Activated CD8-positive, alpha-beta memory T cell treated with anti-CD3 and anti-CD28 coated beads for 36 hours (primary cell): Measurements from ENCODE around the gene CARD6. TPM values are rescaled to one million over a fixed set of nuclear protein-coding genes. Genes with fewer than 3 reads are reported as not detected.

Experiments used
- CTCF ChIA-PET: fragments of 350-600 bp; sonication (Branson Sonifier 250); formaldehyde crosslinking; loops from one replicate; lab custom pipeline; 2021; ENCODE audit warnings: antibody characterized with exemption; lab: Charles Lee
- POLR2A ChIA-PET: fragments of 350-600 bp; sonication (Branson Sonifier 250); formaldehyde crosslinking; loops from one replicate; lab custom pipeline; 2021; ENCODE audit warnings: antibody characterized with exemption; lab: Charles Lee
- total RNA-seq, 2 experiments: library from RNA; stranded (reverse); gene quantifications; one replicate each; pipeline ENCODE4 v1.2.3, GENCODE V29; 2021

CARD6 gene
- total RNA-seq, 2 experiments from 2014 or later = 1.6 to 2.0 TPM

DNA sequence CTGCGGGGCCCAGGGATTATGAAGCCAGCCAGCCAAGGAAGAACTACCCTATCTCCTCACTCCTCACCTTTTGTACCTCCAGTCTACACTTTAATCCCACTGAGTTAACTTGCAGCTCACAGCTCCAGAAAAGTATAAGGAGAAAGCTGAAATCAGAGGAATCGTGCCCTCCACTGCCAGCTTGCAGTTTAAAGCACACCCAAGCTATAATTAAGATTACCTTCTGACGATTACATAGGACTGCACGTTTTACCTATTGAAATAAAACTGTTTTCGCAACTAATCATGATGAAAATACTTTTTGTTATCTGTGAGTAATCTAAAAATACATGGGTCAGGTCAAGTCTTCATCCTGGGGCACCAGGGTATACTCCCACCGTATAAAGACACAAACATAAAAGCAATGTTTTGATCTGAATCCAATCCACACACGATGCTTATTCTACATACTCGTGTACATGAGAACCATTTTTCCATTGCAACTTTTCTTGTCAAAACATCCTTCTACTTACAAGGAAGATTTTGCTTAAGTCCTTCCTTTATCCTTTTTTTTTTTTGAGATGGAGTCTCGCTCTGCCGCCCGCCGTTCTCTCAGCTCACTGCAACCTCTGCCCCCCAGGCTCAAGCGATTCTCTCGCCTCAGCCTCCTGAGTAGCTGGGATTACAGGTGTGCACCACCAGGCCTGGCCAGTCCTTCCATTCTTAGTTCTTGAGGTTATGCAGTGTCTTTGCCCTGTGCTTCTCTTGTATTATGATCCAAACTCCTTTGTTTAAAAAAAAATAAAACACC lies 13.8 kb upstream of the CARD6 start:
- ChIA-PET CTCF (no interaction called here), POLR2A (interaction anchor here (1.4 kb wide), 1 partner anchor 14 kb away, joined by 5 read pairs; no protein-coding TSS in a partner anchor)

DNA sequence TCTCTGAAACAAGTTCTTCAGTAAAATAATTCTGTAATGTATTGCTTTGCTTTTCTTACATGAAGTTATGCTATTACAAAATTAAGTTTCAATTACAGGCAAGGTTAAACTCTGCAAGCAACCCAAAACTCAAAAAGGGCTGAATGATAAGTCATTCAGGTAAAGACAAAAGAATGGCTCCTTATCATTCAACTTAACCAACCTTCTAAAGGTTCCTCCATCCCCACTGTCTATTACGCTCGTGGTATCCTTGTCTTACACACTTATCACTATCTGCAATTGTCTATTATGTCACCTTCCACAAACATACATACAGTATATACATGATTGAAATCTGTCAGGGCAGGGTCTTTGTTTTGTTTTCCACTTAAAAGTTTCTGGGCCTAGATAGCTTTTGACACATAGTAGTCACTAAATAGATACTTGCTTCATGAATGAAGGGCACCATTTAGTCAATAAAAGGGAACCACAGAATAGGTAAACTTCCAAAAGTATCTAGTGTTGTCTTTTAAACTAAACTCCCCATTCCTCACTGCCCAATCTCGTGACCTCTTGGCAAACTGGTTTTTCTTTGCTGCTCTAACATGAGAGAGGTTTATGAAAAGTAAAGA lies 13.0 kb upstream of the CARD6 start:
- ChIA-PET POLR2A (no interaction called here), CTCF (no interaction called here)

GRCh38 chr5:40828690-40829661 lies 12.2 kb upstream of the CARD6 start:
- ChIA-PET POLR2A (interaction anchor here (0.9 to 1.0 kb wide), 3 partner anchors 9 to 15 kb away, joined by 3 to 10 read pairs (median 4); no protein-coding TSS in a partner anchor), CTCF (no interaction called here)

DNA sequence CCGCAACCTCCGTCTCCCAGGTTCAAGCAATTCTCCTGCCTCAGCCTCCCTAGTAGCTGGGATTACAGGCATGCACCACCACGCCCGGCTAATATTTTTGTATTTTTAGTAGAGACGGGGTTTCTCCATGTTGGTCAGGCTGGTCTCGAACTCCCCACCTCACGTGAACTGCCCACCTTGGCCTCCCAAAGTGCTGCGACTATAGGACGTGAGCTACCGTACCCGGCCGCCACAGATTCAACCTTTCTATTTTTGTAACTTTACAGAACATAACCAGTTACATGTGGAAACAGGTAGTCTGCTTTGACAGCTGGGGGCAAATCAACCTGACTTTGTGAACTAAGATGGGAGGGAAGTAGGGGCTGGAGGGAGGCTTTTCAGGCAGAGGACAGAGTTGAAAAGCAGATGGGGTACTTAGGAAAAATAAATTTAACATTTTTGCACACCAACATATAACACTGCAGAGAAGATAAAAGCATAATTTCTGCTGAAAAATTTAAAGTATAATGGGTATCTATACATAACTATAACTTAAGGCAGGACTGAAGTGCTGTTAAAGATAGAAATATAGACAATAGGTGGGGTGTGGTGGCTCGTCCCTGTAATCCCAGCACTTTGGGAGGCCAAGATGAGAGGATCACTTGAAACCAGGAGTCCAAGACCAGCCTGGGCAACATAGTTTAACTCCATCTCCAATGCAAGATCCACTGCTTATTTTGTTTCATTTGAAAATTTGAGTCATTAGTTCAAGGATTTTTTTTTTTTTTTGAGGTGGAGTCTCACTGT lies 11.2 kb upstream of the CARD6 start:
- ChIA-PET CTCF (no interaction called here), POLR2A (interaction anchor here (0.6 to 1.0 kb wide), 5 partner anchors 10 to 57 kb away, joined by 3 to 6 read pairs (median 4); no protein-coding TSS in a partner anchor)

DNA sequence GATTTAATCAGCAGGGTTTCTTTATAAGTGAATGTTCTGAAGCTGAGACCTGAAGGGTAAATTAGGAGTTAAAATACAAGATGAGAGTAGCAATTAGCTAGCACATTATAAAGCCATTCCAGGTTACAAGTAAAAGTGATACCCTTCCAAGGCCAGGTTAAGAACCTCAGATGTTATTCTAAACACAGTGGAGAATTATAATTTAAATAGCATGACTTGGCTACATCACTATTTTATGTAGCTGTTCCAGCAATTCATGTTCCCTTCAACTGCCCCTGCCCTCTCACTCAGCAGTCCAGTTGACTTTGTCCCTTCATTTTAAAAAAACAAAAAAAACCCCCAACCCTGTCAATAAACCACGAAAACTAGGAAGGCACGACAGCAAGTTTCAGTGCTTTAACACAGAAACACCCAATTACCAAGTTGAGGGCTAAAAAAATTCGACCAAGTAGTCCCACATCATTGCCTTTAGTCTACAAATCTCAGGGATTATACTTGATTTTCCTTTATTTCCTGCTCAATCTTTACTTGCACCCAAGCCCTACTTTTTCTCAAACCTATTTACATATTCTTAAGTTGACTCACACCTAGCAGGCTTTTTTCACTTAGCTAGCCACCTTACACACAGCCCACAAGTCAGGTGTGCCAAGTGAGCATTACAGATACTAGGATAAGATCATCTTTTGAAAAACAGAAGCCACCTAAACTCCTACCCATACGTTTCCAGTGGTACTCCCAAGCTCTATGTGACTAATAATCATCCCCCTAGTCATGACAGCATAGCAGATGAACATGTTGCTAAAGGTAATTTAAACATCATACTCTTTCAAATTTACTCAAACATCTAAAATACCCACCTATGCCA lies 9.6 kb upstream of the CARD6 start:
- ChIA-PET CTCF (interaction anchor here (0.8 to 1.6 kb wide), 2 partner anchors 11 to 18 kb away, joined by 3 to 5 read pairs; no protein-coding TSS in a partner anchor), POLR2A (interaction anchor here (0.7 to 2.3 kb wide), 2 partner anchors 18 to 45 kb away, joined by 4 to 8 read pairs; no protein-coding TSS in a partner anchor)

DNA sequence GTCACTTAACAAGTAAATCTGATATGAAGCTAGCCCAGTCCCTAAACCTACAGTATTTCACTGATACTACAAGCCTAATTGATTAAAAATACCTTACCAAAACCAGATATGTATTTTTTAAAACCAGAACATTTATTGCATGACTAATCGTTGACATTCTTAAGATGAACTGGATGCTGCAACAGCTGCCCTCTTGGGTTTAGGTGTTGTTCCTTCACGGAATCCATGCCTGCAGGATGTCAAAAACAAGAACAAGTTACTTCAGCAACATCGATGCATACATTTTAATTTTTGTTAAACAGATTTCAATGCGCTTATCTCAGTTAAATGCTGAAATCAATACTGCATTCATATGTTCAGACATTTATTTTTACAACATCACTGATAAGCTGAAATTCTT lies 8.8 kb upstream of the CARD6 start:
- POLR2A ChIA-PET = interaction anchor here (0.7 to 2.3 kb wide), 3 partner anchors 19 to 152 kb away, joined by 4 to 8 read pairs (median 4); partner anchors contain the start of gene PTGER4

DNA sequence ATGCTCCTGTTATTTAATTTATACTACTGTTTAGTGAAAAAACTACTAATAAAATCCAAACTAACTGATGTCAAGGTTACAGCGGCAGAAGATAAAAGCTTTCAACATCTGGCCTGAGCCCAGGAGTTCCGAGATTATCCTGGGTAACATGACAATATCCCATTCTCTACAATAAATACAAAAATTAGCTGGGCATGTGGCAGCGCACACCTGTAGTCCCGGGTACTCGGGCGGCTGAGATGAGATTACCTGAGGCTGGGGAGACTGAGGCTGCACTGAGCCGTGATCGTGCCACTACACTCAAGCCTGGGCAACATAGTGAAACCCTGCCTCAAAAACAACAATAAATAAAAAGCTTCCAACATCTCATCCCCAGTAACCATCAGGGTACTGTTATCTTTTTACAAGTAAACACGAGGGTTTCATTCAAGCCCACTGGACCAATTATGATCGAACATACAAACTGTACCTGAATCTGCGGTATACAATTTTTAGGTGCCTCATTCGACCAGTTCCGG lies 7.4 kb upstream of the CARD6 start:
- ChIA-PET CTCF (interaction anchor here (1.4 kb wide), 1 partner anchor 13 kb away, joined by 3 read pairs; no protein-coding TSS in a partner anchor), POLR2A (interaction anchor here (1.3 to 1.4 kb wide), 3 partner anchors 8 to 154 kb away, joined by 3 to 4 read pairs (median 3); partner anchors contain the start of gene PTGER4)

More for the DNA sequence above, 8.8 kb upstream of the CARD6 start:
- CTCF ChIA-PET = interaction anchor here (0.6 to 1.6 kb wide), 2 partner anchors 11 to 19 kb away, joined by 3 to 5 read pairs; no protein-coding TSS in a partner anchor

DNA sequence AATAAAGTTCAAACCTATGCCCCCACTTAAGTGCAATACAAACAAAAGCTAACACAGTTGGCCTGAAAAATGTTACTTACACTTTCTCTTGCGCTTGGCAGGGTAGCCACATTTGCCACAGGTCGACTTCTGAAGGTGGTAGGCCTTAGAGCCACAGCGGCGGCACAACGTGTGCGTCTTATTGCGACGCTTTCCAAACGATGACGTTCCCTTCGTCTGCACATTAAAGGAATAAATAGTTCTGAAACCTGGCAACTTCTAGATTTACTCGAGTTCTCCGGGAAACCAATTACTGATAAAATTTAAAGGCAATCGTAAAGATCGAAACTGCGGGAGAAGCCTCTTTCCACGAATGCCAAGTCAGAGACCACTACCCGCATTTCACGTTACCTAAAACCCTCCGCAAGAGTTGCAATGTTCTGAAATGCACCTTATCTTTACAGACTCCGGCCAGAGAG lies 6.7 kb upstream of the CARD6 start:
- POLR2A ChIA-PET = interaction anchor here (1.3 kb wide), 2 partner anchors 9 to 33 kb away, joined by 3 read pairs; no protein-coding TSS in a partner anchor
- CTCF ChIA-PET = no interaction called here

DNA sequence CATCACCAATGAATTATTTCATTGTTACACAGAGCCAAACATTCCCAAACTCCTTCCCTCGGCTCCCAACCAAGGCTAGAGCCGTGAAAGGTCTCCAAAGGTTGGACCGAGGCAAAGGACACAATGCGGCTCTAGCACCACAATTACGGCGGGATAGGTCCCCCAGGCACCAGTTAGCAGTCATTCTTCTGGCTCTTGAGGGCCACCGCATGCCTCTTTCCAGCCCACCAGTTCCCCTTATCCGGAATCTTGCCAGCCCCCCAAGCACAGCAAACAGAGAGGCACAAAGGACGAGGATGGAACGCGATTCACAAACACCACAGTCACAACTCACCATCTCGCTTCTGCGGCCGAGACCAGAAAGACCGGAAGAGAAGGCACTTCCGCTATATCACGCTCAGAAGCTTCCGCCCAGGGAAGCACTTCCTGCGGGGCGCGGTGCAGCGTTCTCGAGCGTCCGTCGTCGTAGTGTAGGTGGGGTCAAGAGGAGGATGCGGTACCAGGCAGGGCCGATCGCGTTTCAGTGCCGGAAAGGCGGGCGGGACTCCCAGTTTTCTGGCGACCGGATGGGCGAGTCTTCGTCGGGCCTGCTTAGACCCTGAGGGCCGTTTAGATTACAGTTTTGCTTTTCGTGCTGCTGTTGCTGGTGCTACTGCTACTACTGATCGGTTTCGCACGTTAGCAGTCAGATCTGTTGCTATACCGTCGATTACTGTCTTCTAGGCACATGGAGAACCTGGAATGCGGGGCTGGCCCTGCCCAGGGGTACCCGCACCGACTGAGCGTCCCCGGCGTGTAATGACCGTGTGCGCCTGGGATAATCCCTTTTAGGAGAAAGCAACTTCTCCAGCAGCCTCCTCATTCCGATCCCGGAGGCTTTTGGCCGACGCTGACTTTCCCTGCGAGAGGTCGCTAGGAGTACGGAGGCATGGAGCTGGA lies 6.0 kb upstream of the CARD6 start, which contains the start of gene RPL37:
RPL37 (minus strand) TSS at position 374 of the 939 bp plus-strand sequence; CDS start at position 337, 37 bp downstream.
- POLR2A ChIA-PET = interaction anchor here (1.3 kb wide), 2 partner anchors 9 to 33 kb away, joined by 3 read pairs; no protein-coding TSS in a partner anchor
- CTCF ChIA-PET = no interaction called here

- ChIA-PET CTCF (no interaction called here), POLR2A (no interaction called here)
Observed at GRCh38 chr5:40838086-40838485, 3.1 kb upstream of the CARD6 start.

DNA sequence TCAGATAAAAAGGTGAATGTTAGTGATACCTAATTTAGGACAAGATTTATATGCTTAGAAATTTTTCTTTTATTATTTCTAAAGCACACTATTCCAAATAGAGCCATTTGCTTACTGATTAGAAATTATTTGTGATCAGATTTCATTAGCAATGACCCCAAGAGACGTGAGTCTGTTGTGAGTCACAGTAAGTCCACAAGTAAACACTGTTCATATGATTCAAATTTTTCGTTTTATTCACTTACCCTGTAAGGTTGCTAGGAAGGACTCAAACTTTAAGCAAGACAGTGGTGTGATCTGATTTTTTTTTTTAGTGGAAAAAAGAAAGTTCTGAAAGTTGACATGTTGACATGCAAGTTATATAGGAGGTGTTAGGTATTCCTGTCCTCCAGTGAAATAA lies 1.2 kb downstream of the CARD6 start:
- CTCF ChIA-PET = no interaction called here
- POLR2A ChIA-PET = no interaction called here

DNA sequence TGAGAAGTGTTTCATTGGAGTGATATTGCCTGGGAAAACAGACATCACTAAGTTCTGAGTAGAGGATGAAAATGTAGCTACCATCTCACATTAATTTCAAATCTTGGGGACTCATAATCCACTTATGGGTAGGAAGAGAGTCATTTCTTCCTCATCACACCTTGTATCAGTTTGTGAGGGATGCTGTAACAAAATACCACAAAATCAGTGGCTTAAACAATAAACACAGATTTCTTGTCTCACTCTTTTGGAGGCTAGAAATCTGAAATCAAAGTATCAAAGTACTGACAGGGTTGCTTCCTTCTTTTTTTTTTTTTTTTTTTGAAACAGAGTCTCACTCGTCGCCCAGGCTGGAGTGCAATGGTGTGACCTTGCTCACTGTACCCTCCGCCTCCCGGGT lies 3.4 kb downstream of the CARD6 start:
- ChIA-PET CTCF (no interaction called here), POLR2A (no interaction called here)

- CTCF ChIA-PET = no interaction called here
- POLR2A ChIA-PET = no interaction called here
Observed at GRCh38 chr5:40846371-40846770, 5.2 kb downstream of the CARD6 start.

GRCh38 chr5:40847525-40847924 lies 6.4 kb downstream of the CARD6 start:
- ChIA-PET POLR2A (no interaction called here), CTCF (no interaction called here)

DNA sequence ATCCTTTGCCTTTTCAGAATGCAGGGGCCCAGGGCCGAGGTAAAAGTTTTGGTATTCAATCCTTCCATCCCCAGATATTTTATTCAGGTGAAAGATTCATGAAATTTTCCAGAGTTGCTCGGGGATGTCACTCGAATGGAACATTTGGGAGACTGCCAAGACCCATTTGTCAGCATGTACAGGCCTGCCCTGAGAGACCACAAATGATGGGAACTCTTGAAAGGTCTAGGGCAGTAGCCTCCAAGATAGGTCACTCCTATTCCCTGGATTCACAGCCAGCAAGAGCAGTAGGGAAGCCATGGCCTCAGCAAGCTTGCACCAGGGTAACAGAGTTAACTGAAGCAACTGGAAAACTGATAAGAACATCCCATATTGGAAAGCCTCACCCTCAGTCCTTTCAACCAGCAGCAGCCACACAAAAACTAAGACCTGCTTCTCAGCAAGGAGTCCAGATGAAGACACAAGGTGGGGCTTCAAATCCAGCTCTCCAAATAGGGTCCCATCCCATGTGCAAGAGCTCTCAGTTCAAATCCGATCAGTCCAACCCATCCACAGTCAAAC lies 12.5 kb downstream of the CARD6 start:
- ChIA-PET POLR2A (no interaction called here), CTCF (interaction anchor here (1.4 kb wide), 1 partner anchor 51 kb away, joined by 3 read pairs; no protein-coding TSS in a partner anchor)
